RWPE1 (cell line): ENCODE results near the gene RACK1.

Experiments
- CTCF ChIA-PET: fragments of 350-600 bp; sonication (Branson Sonifier 250); formaldehyde crosslinking; extraction: SDS; loops from one replicate; lab custom pipeline; 2021; lab: Yijun Ruan, JAX
- POLR2A ChIA-PET: fragments of 400-600 bp; formaldehyde crosslinking; extraction: SDS; loops from one replicate; lab custom pipeline; 2020; ENCODE audit warnings: antibody characterized with exemption; ENCODE audit not compliant: low non-redundant PET; lab: Yijun Ruan, JAX
- DNase-seq: peaks from one replicate; pipeline ENCODE4 v3.0.0; 2012; ENCODE audit warnings: low spot score
- H3K27ac ChIP-seq: fragments of 450-650 bp; 2 replicates; pipeline ENCODE4 v1.5.1; 2017
- TF ChIP-seq, protein P1 (sequence below): fragments of 450-650 bp; conservative IDR thresholded peaks from 2 replicates; pipeline ENCODE4 v1.5.1; 2017; ENCODE audit warnings: low read depth, mild to moderate bottlenecking

RACK1 gene

DNA sequence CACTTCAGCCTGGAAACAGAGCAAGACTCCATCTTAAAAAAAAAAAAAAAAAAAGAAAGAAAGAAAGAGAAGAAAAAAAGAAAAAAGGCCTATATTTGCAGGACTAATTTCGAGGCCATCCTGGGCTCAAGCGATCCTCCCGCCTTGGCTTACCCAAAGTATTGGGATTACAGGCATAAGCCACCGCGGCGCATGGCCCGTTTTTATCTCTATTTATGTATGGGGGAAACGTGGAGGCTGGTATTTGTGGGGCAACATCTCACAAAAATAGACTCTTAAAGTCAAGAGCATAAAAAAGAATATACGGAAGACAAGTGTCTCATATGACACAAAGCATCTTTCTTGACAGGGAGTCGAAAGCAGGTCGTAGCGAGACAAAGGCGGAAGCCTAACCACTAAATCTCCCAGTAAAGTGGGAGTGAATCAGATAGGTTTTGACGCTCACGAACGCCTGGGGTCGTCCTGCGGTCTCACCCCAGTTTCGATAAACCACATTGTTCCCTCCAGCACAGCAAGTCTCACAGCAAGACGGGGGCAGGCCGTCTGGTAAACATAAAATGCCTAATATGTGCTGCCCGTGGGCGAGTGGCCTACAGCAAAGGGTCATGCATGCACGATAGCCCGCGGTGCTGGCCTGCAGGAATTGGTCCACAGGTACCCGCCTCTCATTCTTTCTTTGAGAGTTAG lies 22.5 kb downstream of the RACK1 start:
- DNase-seq = no peak
- CTCF ChIA-PET = no interaction called here
- peak overlapping the region; percentile 98 for H3K27ac ChIP-seq
- TF ChIP-seq, protein P1, sequence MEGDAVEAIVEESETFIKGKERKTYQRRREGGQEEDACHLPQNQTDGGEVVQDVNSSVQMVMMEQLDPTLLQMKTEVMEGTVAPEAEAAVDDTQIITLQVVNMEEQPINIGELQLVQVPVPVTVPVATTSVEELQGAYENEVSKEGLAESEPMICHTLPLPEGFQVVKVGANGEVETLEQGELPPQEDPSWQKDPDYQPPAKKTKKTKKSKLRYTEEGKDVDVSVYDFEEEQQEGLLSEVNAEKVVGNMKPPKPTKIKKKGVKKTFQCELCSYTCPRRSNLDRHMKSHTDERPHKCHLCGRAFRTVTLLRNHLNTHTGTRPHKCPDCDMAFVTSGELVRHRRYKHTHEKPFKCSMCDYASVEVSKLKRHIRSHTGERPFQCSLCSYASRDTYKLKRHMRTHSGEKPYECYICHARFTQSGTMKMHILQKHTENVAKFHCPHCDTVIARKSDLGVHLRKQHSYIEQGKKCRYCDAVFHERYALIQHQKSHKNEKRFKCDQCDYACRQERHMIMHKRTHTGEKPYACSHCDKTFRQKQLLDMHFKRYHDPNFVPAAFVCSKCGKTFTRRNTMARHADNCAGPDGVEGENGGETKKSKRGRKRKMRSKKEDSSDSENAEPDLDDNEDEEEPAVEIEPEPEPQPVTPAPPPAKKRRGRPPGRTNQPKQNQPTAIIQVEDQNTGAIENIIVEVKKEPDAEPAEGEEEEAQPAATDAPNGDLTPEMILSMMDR = no peak
- POLR2A ChIA-PET = interaction anchor here (1.2 kb wide), 1 partner anchor 14 kb away, joined by 6 read pairs; no protein-coding TSS in a partner anchor

DNA sequence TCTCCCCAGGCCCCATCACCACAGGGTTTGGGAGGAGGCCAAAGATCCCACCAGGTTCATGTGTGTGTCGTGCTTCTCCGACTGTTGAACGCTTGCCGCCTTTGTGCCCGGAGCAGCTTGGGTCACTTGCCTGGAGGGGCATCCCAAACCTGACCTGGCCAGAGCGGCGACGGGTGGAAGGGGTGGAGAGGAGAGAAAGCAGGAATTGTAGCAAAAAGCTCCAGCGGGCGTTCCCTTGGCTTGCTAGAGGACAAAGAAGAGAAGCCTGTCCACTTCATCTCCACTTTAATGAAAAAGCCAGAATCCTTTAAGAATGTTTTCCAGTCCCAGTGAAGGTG lies 23.6 kb downstream of the RACK1 start:
- no peak for DNase-seq
- H3K27ac ChIP-seq = peak overlapping the region; percentile 18
- ChIA-PET POLR2A (interaction anchor here (0.6 kb wide), 1 partner anchor 24 kb away, joined by 3 read pairs; no protein-coding TSS in a partner anchor), CTCF (interaction anchor here (0.5 kb wide), 1 partner anchor 18 kb away, joined by 5 read pairs; no protein-coding TSS in a partner anchor)
- TF ChIP-seq, protein P1 = no peak

DNA sequence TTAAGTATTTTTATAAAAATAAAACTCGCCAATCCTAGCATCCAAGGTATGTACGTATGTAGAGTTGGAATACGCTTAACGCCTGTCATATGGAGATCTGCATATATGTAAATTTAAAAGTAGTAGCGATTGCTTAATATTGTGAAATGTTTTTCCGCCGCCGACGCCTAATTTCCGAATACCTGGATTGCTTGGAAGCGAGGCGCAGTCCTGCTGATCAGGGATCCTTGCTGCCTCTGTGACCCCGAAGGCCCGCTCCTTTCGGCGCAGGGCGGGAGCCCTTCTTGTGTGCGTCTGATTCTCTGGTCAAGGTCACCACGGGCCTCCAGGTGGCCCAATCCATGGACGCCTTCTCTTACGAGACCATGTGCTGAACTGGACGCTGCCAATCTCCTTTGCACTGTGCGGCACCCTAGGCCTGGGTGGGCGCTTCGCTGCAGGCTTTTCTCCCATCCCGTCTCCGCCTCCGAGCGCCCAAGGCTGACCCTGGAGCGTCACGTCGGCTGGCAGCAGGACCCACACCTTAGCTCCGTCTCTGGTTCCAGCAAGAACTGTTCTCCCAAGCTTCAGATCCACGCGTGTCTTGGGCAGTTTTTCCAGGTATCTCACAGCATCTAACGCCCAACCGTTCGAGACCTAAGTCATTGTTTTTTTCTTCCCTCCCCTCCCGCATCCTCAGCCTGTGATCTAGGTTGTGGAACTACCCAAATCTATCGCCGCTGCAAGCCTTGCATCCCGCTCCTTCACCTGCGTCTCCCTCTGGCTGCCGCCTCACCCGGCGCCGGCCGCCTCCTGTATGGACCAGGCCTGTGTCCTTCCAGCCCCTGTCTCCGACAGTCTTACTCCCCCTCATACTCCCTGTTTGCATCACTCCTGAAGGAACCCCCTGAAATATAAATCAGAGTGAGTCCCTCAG lies 24.2 kb downstream of the RACK1 start:
- peak overlapping the region; percentile 18 for H3K27ac ChIP-seq
- POLR2A ChIA-PET = interaction anchor here (0.6 kb wide), 2 partner anchors 12 to 25 kb away, joined by 3 to 6 read pairs; no protein-coding TSS in a partner anchor
- CTCF ChIA-PET = no interaction called here
- TF ChIP-seq, protein P1 = no peak
- no peak for DNase-seq

DNA sequence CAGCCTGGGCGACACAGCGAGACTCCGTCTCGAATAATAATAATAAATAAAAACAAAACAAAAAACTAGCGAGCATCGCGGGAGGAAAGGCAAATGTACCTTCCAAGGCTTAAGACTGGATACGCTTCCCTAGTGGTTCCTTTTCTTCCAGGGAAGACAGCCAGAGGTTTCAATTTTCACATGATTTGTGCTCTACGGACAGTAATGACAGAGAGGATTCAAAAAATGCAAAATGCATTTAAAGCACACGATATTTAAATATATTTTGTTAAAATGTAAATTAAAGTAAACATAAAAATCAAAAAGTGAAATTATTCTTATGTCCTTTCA lies 24.9 kb downstream of the RACK1 start:
- CTCF ChIA-PET = no interaction called here
- POLR2A ChIA-PET = no interaction called here
- DNase-seq = no peak
- peak overlapping the region; percentile 79 for H3K27ac ChIP-seq
- TF ChIP-seq, protein P1 = no peak

DNA sequence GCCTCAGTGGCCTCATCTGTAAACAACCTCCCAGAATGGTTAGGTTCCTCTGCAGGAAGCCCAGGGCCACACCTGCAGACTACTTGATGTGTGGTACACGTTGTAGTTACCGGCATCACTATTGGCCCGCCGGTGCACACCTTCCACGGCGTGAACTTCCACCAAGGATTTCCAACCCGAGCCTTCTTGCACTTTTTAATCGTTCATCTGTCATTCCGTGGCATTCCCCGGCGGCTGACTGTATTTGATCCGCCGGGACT lies 26.0 kb downstream of the RACK1 start:
- ChIA-PET CTCF (interaction anchor here (1.6 kb wide), 1 partner anchor 30 kb away, joined by 5 read pairs; no protein-coding TSS in a partner anchor), POLR2A (interaction anchor here (1.0 kb wide), 1 partner anchor 13 kb away, joined by 3 read pairs; the partner anchor contains the start of gene TRIM7)
- DNase-seq = no peak
- peak overlapping the region; percentile 79 for H3K27ac ChIP-seq
- TF ChIP-seq, protein P1 = no peak

DNA sequence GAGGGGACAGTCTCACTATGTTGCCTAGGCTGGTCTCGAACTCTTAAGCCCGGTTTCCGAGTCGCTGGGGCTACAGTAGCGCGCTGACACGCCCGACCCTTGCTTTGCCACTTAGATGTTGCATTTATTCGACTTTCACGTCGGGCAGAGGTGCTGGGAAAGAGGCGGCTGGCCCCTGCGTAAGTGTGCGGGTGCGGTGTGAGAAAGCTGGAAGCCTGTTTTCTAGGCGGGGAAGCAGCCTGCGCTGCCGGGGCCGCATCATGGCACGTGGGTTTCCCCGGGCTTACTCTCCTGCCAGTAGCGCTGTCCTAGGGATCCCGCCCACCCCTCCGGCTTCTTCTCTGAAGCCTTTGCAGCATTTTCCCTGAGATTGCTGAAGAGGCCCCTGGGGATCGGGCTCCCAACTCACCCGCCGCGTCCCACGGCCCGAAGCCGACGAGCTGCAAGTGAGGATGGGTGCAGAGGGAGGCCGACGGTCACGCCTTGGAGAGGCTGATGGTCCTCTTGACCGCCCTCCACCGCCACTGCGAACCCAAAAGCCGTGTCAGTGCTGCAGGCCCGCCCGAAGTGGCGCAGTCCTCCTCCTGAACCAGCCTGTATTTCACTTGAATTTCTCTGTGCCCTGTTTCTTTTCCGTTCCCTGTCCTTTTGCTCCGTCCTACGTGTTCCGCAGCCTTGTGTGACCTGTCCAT lies 26.4 kb downstream of the RACK1 start:
- peak; percentile 68 for DNase-seq
- TF ChIP-seq, protein P1 = no peak
- CTCF ChIA-PET = interaction anchor here (1.6 kb wide), 1 partner anchor 30 kb away, joined by 5 read pairs; no protein-coding TSS in a partner anchor
- peak overlapping the region; percentile 79 for H3K27ac ChIP-seq
- POLR2A ChIA-PET = interaction anchor here (1.0 kb wide), 1 partner anchor 13 kb away, joined by 3 read pairs; the partner anchor contains the start of gene TRIM7
